ENCODE data around the gene ARHGEF28. TPM values are rescaled to one million over a fixed set of nuclear protein-coding genes. Genes with fewer than 3 reads are reported as not detected.

The ARHGEF28 gene, protein sequence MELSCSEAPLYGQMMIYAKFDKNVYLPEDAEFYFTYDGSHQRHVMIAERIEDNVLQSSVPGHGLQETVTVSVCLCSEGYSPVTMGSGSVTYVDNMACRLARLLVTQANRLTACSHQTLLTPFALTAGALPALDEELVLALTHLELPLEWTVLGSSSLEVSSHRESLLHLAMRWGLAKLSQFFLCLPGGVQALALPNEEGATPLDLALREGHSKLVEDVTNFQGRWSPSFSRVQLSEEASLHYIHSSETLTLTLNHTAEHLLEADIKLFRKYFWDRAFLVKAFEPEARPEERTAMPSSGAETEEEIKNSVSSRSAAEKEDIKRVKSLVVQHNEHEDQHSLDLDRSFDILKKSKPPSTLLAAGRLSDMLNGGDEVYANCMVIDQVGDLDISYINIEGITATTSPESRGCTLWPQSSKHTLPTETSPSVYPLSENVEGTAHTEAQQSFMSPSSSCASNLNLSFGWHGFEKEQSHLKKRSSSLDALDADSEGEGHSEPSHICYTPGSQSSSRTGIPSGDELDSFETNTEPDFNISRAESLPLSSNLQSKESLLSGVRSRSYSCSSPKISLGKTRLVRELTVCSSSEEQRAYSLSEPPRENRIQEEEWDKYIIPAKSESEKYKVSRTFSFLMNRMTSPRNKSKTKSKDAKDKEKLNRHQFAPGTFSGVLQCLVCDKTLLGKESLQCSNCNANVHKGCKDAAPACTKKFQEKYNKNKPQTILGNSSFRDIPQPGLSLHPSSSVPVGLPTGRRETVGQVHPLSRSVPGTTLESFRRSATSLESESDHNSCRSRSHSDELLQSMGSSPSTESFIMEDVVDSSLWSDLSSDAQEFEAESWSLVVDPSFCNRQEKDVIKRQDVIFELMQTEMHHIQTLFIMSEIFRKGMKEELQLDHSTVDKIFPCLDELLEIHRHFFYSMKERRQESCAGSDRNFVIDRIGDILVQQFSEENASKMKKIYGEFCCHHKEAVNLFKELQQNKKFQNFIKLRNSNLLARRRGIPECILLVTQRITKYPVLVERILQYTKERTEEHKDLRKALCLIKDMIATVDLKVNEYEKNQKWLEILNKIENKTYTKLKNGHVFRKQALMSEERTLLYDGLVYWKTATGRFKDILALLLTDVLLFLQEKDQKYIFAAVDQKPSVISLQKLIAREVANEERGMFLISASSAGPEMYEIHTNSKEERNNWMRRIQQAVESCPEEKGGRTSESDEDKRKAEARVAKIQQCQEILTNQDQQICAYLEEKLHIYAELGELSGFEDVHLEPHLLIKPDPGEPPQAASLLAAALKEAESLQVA (N-terminal part only)
- total RNA-seq (100 to 1,000 TPM in 3 of 5 donors, 10 to 100 TPM in 2; 25.8 to 156 (median 111) TPM), polyA plus RNA-seq (10 to 100 TPM; 13.9 to 16.2 (median 13.9) TPM)
- long read RNA-seq, donor 1, result 0 reads
- long read RNA-seq, donor 2, result 0 reads
- long read RNA-seq, donor 3, result 0 reads
- long read RNA-seq, donor 4, result 0 reads
- long read RNA-seq, donor 5, result 0 reads
- long read RNA-seq, donor 6, full-length matches to known transcripts, result 2 of 16 reads
- long read RNA-seq, donor 6, partial matches to known transcripts, result 14 of 16 reads
- long read RNA-seq, donor 6, other reads (novel, unspliced or antisense), result 0 of 16 reads
- long read RNA-seq, donor 7, result 0 reads
- long read RNA-seq, donor 8, full-length matches to known transcripts, result 3 of 3 reads
- long read RNA-seq, donor 8, partial matches to known transcripts, result 0 of 3 reads
- long read RNA-seq, donor 8, other reads (novel, unspliced or antisense), result 0 of 3 reads
- long read RNA-seq, donor 9, result 0 reads
- long read RNA-seq, donor 10, result 0 reads

DNA sequence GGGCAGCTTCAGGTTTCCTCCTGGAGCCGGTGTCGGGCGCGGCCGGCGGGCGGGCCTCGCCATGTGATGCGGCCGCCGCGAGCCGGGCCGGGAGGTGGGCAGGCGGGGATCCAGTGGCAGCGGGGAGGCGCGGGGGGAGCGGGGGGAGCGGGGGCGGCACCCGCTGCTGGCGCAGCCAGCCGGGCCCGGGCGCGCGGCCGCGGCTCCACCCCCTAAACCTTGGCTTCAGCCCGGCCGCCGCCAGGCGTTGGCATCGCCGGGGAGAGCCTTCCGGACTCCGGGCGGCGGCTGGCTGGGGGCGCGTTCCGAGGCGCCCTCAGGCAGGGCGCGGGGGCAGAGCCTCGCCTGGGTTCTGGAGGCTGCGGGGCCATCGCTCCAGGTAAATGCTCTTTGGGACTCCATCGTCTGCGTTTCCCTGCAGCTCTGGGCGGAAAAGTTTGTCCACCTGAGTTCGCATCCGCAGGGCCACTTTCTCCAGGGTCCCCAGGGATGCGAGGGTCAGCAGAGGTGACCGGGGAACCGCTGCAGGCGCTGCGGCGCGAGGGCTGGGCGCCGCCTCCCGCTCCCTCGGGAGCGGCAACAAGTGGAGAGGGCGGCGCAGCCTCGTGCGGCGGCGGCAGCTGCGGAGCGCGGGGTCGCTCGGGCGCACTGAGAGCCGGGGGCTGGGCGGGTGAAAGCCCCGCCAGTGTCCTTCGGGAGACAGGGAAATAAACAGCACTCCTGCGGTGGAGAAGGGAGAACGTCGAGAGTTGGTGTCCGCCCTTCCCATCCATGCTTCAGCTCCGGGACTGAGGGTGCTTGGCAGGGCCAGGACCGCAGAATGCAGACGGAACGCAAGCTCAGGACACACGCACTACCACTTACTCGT, at the start of gene ARHGEF28:
TSS of gene ARHGEF28 (plus strand) at position 253 of the 868 bp plus-strand sequence. CDS start 58,656 bp downstream, outside the sequence.
- TF ChIP-seq, protein P1, sequence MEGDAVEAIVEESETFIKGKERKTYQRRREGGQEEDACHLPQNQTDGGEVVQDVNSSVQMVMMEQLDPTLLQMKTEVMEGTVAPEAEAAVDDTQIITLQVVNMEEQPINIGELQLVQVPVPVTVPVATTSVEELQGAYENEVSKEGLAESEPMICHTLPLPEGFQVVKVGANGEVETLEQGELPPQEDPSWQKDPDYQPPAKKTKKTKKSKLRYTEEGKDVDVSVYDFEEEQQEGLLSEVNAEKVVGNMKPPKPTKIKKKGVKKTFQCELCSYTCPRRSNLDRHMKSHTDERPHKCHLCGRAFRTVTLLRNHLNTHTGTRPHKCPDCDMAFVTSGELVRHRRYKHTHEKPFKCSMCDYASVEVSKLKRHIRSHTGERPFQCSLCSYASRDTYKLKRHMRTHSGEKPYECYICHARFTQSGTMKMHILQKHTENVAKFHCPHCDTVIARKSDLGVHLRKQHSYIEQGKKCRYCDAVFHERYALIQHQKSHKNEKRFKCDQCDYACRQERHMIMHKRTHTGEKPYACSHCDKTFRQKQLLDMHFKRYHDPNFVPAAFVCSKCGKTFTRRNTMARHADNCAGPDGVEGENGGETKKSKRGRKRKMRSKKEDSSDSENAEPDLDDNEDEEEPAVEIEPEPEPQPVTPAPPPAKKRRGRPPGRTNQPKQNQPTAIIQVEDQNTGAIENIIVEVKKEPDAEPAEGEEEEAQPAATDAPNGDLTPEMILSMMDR (IDR thresholded peaks at IDR 0.05), result no peak
- TF ChIP-seq POLR2A (IDR thresholded peaks at IDR 0.05), result peak in 1 of 4 donors; percentile 24
- TF ChIP-seq POLR2AphosphoS5 (IDR thresholded peaks at IDR 0.05), result peak in 2 of 3 donors; percentile 51 to 63
- Histone ChIP-seq H3K4me1 (peaks cover 0 to 46% (median 42%) of the 10 kb centered on the region in 4 donors), H3K4me3 (peak within 1 kb of the TSS; percentile 66 to 84 (median 76)), H3K9me3 (no peaks in the 10 kb centered on the region), H3K27me3 (peaks cover 0 to 16% (median 5%) of the 10 kb centered on the region in 3 donors), H3K27ac (peak within 1 kb of the TSS; percentile 88 to 99 (median 92)), H3K36me3 (no peaks in the 10 kb centered on the region)
- intact Hi-C loops (cut with DNase I; ENCODE audit: low total_unique reads), result no loop called here
- WGBS, 5 donors, result 1 to 6% (median 1%) methylated on average over 4 to 92 of the region's 92 CpGs
- DNase-seq, result peak; percentile 87 to 91

DNA sequence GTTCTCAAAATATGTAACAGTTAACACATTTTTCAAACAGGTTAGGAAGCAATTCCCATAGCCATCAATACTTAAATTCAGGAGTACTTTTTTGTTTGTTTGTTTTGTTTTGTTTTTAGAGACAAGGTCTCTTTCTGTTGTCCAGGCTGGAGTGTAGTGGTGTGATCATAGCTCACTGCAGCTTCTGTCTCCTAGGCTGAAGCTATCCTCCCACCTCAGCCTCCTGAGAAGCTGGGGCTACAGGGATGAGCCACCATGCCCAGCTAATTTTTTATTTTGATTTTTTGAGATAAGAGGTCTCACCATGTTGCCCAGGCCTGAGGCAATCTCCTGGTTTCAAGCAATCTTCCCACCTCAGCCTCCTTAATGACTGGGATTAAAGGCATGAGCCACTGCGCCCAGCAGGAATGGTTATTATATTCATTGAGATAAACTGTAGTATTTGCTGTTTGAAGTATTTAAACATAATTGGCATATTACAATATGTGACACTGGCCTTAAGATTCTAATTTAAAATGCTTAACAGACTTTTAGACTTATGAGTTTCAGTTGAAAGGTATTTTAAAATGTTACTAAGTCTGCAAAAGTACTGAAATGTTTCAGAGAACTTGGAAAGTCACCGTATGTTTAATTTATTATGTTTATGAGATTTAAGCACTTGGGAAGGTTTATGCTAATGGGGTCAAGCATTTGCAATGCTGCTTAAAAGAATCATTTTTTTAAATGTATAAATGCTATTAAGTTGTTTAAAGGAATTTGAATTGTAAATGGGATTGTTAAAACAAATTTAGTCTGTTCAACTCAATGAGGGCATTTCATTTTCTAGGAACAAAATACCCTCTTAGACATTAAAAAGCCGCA, 43.5 kb upstream of the ARHGEF28 start:
- H3K4me3 ChIP-seq, result no peak overlapping the region
- H3K27me3 ChIP-seq, result no peaks in the 10 kb centered on the region
- WGBS, 5 donors, result 54 to 89% (median 68%) methylated on average over 3 of the region's 3 CpGs
- H3K4me1 ChIP-seq, result peaks cover 0 to 4% (median under 1%) of the 10 kb centered on the region in 4 donors
- no peaks in the 10 kb centered on the region for H3K9me3 ChIP-seq
- intact Hi-C loops (cut with DNase I; ENCODE audit: low total_unique reads), result no loop called here
- peaks cover 15 to 49% (median 46%) of the 10 kb centered on the region in 4 donors for H3K36me3 ChIP-seq
- DNase-seq, result no peak
- no peak overlapping the region for H3K27ac ChIP-seq
- no peak for TF ChIP-seq EP300 (IDR thresholded peaks at IDR 0.05)
- no peak for TF ChIP-seq POLR2AphosphoS5 (IDR thresholded peaks at IDR 0.05)
- TF ChIP-seq POLR2A (IDR thresholded peaks at IDR 0.05), result no peak
- TF ChIP-seq, protein P1 (IDR thresholded peaks at IDR 0.05), result no peak

DNA sequence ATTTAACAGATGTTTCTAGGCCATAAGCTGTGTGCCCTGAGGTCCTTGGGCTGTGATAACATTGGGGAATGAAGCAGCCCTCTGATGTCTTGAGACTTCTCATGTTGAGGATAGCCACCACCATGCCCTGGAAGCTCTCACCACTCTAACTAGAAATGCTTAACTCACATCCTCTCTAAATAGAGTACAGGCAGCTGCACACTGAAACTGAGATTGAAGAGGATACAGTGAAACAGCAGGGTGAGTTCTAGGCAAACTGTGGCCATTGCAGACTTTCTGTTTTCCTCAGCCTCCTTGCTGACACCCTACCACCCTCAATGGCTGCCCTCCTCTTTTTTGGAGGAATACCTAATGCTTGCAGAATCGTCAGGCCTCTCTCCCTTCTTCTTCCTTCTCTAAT, 38.1 kb upstream of the ARHGEF28 start:
- TF ChIP-seq, protein P1 (IDR thresholded peaks at IDR 0.05), result no peak
- TF ChIP-seq POLR2A (IDR thresholded peaks at IDR 0.05) (no peak), POLR2AphosphoS5 (IDR thresholded peaks at IDR 0.05) (no peak), EP300 (IDR thresholded peaks at IDR 0.05) (no peak)
- intact Hi-C loops (cut with DNase I; ENCODE audit: low total_unique reads), result loop anchor here (5.0 kb wide), 1 partner anchor 204 kb away; no protein-coding TSS in a partner anchor
- H3K4me3 ChIP-seq, result no peak overlapping the region

More for the DNA sequence above, 38.1 kb upstream of the ARHGEF28 start:
- no peak for DNase-seq
- Histone ChIP-seq H3K36me3 (no peaks in the 10 kb centered on the region), H3K4me1 (peaks cover 0 to 25% (median 9%) of the 10 kb centered on the region in 4 donors), H3K27ac (peak overlapping the region in 1 of 5 donors; percentile 22), H3K27me3 (no peaks in the 10 kb centered on the region), H3K9me3 (no peaks in the 10 kb centered on the region)
- 10 to 47% (median 23%) methylated on average over 1 of the region's 1 CpG for WGBS, 5 donors
